Measurements from ENCODE around the gene POM121C. TPM values are rescaled to one million over a fixed set of nuclear protein-coding genes. Genes with fewer than 3 reads are reported as not detected.
"Not testable (repeated sequence)": the region's sequence is repeated elsewhere in the genome, so short reads cannot be mapped to it uniquely, and the experiment has no call there.

The POM121C gene
- total RNA-seq, 1 experiment from 2014 or later = 8.2 TPM

DNA sequence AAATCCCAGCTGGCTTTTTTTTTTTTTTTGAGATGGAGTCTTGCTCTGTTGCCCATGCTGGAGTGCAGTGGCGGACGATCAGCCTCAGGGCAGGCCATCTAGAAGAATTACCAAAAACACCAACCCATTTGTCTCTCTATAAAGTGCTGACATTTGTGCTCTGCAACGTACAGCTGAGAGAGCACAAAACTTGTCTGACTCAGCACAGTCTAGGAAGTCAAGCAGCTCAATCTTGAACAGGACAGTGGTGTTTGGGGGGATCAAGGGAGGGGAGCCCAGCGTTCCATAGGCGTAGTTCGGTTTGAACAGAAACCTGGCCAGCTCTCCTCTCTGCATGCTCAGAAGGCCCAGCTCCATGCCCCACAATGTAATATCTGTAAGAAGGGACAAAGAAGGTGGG, 92.9 kb downstream of the POM121C start:
- DNase-seq (ENCODE audit: low read depth) = not testable (repeated sequence)

DNA sequence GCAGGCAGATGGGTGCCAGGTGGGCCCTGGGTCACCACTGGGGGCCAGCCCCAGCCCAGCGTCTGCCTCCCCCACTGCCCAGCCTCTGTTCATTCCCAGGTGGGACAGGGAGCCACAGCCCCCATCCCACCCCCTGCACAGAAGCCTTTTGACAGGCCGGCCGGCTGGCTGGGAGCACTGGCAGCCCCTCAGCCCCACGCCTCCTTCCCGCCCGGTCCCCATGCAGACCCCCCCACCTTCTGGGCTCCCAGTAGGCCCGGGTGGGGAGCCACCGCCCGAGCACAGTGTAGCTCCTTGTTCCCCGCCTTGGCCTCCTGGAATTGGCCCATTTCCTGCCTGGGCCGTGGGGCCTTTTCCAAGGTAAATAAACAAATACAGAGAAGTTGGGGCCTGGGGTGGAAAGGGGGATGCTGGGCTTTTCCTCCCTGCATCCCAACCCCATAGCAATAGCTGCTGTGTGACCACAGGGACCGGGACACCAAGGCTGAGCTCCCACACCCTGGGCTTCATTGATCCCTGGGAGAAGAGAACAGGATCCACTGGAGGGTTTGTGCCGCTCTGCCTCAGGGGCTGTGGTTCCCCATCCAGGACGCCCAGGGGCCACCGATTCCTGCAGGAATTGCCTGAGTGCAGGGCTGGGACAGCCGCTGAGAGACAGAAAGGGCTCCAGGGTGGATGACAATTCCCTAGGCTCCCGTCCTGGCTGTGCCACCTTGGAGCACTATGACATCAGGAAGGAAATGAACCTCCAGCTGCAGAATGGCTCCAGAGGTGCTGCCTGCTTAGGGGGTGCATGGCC, 111.4 kb downstream of the POM121C start:
- not testable (repeated sequence) for DNase-seq (ENCODE audit: low read depth)

GRCh38 chr7:75374144-75374518, 112.0 kb downstream of the POM121C start:
- DNase-seq (ENCODE audit: low read depth) = not testable (repeated sequence)

DNA sequence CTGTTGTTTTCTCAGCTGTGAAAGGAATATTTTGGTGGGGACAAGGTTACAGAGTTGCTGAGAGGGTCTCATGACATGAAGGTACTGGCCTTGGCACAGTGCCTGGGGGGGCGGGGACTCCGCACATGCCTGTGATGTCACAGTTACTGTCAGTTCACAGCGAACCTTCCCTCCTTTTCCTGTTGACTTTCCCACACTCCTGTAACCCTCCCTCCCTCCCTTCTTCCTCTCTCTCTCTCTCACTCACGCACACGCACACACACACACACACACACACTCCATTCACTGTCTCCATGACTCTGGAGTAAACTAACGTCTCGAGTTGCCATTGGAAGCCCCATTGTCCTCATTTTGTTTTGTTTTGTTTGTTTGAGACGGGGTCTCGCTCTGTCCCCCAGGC, 118.8 kb downstream of the POM121C start:
- DNase-seq (ENCODE audit: low read depth) = not testable (repeated sequence)

Other genes with a start within 250 kb of the POM121C start
- under 0.01 and 0.29 TPM in 2 replicates for gene TRIM73, start 90.7 kb downstream of the POM121C start, total RNA-seq (2014; rRNA removed; shearing (Covaris generic))
- gene SPDYE5, start 6.0 kb upstream of the POM121C start, total RNA-seq (2014; rRNA removed; shearing (Covaris generic)) = not detected in 2 replicates